Measurements from ENCODE around the gene PEX11A.

GRCh38 chr15:89666184-89666857 is 24.2 kb downstream of the PEX11A start:
- TF ChIP-seq CTCF (conservative IDR thresholded peaks at IDR 0.05): no peak
- no peak for TF ChIP-seq ZFX (IDR thresholded peaks at IDR 0.05)
